Measurements from ENCODE around the gene WNT6.

The WNT6 gene

DNA sequence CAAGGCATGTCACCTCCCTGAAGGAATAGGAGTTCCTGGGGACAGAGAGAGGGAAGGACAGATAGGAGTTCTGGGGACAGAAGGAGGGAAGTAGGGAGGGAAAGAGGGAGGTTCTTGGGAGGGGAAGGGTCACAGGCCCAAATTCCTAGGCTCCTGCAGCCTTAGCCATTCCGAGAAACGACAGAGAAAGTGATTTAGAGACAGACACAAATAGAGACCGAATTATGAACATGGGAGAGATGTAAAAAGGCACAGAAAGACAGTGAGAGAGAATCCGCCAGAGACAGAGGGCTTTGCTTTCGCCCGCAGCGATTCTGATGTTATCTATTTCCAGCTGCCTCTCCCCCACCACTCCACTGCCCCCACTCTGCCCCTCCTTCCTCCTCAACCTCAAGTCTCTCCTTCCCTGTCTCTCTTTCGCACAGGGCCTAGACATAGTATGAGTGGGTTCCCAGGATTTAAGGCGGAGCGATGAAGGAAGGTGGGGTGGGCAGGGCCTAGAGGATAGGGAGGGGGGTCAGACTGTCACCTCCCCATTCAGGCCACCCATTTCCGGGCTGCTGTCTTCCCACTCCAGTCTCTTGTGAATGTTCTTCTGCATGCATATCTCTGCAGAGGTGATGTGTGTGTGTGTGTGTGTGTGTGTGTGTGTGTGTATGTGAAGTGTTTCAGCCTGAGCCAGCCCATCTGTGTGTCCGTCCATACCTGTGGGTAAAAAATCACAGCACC is 3.3 kb upstream of the WNT6 start:
- DNase-seq (ENCODE audit: low read depth) = no peak
- no peak overlapping the region for H3K4me3 ChIP-seq (replicated peaks; ENCODE audit: low read depth, low read length)
- TF ChIP-seq, protein P1, sequence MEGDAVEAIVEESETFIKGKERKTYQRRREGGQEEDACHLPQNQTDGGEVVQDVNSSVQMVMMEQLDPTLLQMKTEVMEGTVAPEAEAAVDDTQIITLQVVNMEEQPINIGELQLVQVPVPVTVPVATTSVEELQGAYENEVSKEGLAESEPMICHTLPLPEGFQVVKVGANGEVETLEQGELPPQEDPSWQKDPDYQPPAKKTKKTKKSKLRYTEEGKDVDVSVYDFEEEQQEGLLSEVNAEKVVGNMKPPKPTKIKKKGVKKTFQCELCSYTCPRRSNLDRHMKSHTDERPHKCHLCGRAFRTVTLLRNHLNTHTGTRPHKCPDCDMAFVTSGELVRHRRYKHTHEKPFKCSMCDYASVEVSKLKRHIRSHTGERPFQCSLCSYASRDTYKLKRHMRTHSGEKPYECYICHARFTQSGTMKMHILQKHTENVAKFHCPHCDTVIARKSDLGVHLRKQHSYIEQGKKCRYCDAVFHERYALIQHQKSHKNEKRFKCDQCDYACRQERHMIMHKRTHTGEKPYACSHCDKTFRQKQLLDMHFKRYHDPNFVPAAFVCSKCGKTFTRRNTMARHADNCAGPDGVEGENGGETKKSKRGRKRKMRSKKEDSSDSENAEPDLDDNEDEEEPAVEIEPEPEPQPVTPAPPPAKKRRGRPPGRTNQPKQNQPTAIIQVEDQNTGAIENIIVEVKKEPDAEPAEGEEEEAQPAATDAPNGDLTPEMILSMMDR (IDR thresholded peaks at IDR 0.05; ENCODE audit: low read length, missing control alignments) = no peak

DNA sequence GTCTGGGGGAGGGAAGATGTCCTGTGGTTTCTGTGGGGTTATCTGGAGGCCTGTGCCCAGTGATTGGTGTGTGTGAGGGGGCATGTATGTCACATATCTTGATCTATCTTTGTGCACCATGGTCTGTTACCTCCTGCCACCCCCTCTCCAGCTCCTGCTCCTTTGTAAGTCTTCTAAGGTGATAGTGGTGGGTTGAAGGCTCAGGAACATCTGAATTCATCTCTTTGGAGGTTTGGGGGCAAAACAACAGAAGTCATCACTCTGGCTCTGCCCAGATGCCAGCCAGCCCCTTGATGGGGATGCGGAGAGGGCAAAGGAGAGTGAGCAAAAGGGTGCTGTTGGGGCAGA is 2.7 kb upstream of the WNT6 start:
- DNase-seq (ENCODE audit: low read depth) = no peak
- no peak overlapping the region for H3K4me3 ChIP-seq (replicated peaks; ENCODE audit: low read depth, low read length)
- TF ChIP-seq, protein P1 (IDR thresholded peaks at IDR 0.05; ENCODE audit: low read length, missing control alignments) = no peak

DNA sequence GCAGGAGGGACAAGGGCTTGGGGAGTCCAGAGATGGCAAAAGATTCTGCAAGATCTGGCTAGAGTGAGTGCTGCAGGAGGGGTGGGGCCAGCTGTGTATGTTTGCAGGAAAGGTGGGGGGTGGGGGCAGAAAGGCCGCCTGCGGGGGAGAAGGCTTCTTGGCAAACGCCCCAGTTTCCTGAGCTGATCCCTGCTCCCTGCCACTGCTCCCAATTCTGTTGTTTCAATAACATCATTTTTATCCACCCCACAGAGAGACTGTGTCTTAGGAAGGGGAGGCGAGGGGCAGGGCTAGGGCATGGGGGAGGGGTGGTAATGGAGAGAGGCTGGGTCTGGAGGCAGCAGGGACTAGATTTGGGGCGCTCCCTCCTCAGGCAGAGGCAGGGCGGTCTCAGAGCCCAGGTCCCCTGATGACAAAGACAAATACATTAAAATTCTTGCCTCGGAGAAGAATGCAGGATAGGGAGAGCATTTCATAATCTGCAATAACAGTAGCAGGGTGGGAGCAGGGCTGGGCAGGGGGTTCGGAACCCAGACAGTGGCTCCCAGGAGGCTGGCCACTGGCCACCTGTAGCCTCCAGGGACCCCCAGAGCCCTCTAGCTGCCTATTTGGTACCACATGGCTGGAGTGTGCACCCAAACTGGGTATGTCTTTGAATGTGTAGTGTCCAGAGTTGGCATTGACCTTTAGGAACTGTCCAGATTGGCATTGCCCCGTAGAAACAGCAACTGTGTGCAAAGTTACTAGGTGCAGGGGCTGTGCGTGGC is 2.1 kb upstream of the WNT6 start:
- TF ChIP-seq, protein P1 (IDR thresholded peaks at IDR 0.05; ENCODE audit: low read length, missing control alignments) = no peak
- DNase-seq (ENCODE audit: low read depth) = peak; percentile 53
- H3K4me3 ChIP-seq (replicated peaks; ENCODE audit: low read depth, low read length) = no peak overlapping the region

DNA sequence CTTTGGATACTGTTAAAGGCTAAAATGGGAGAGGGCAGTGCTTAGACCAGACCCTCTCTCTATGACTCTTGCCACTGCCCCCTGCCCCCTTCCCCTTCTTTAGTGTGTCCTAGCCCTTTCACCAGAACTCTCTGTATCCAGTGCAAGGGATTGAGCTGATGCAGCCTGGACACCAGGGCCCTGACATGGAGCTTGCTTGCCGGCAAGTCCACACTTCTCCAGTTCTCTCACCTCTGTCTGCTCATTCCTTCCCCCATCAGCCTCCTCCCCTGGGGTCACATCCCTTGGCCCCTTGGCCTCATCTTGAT is 1.5 kb upstream of the WNT6 start:
- TF ChIP-seq, protein P1 (IDR thresholded peaks at IDR 0.05; ENCODE audit: low read length, missing control alignments) = no peak
- H3K4me3 ChIP-seq (replicated peaks; ENCODE audit: low read depth, low read length) = no peak overlapping the region
- no peak for DNase-seq (ENCODE audit: low read depth)

DNA sequence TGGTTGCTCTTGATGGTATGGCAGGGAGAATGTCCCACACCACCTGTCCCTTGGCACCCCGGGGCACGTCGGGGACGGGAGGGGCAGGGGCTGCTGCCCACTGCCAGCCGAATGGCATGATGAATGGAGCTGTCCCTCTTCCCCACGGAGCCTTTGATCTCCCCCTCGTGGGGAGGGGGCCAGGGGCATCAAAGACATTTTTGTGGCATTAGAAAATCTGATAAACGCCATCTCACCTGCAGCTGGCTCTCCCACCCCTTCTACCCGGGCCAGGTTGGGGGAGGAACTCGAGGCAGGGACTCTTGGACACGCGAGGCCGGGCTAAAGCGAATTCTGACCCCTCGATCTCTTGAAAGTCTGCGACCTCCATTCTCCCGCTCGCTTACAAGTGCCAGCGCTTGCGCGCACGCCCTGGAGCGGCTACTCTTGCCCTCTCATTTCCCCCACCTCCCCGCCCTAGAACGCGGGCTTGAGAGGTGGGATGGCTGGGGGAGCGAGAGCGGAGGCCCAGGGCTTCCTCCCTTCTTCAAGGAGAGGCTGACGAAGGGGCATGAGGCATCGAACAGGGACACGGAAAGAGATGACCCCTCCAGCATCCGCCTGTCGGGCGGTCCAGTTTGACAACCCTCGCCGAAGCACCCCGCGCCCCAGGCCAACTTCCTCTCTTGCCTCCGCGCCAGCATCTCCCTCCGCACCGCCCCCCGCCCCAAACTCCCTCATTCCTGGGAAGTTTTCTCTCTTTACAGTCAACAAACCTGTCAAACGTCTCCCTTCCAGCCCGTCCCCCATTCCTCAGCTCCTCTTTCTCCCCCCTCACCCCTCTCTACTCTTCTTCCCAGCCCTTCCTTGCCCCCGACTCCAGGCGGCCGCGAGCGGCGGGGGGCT is 692 bp upstream of the WNT6 start:
- DNase-seq (ENCODE audit: low read depth) = no peak
- no peak overlapping the region for H3K4me3 ChIP-seq (replicated peaks; ENCODE audit: low read depth, low read length)
- TF ChIP-seq, protein P1 (IDR thresholded peaks at IDR 0.05; ENCODE audit: low read length, missing control alignments) = no peak

DNA sequence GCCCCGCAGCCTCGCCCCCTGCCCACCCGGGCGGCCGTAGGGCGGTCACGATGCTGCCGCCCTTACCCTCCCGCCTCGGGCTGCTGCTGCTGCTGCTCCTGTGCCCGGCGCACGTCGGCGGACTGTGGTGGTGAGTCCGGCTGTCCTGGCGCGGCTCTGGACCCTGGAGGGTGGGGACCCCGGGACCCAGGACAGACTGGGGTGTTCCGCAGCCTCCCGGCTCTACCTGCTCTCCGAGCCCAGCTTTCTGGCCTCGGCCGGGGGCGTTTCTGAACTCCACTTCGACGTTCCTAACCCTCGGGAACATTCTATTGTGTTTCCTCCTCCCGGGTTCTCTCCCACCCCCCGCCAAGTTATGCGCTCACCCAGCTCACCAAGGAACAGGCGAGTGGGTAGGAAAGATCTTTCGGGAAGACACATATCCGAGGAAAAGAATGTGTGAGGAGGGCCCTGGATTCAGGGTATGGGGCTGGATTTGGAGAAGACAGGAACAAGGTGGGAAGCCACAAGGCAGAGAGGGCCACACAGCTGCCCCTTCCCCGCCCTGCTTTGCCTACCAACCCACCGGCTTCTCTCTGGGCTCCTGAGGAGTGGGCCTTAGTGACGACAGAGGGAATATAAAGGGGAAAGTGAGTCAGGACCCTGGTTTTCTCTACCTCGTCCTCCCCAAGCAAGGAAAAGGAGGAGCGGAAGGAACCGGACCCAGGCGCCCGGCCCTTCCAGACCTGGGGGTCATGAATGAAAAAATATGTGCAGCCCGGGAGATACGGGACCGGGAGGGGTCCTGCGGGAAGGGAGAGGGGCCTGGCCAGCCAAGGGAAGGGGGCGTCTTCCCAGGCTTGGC is 605 bp downstream of the WNT6 start:
- DNase-seq (ENCODE audit: low read depth) = no peak
- TF ChIP-seq, protein P1 (IDR thresholded peaks at IDR 0.05; ENCODE audit: low read length, missing control alignments) = no peak
- H3K4me3 ChIP-seq (replicated peaks; ENCODE audit: low read depth, low read length) = no peak overlapping the region

All from fibroblast of pulmonary artery (primary cell).